Activated CD4-positive, alpha-beta T cell treated with anti-CD3 and anti-CD28 coated beads, Interleukin-2, amount 50 U/mL, for 16 hours (primary cell): ENCODE data around the gene USP10.

Experiments
- DNase-seq: peaks from one replicate; pipeline ENCODE4 v3.0.0-alpha.2; 2020

USP10 gene

GRCh38 chr16:84827897-84828296 lies 128.1 kb downstream of the USP10 start:
- no peak for DNase-seq

GRCh38 chr16:84828322-84828721 lies 128.5 kb downstream of the USP10 start:
- DNase-seq: no peak
